ENCODE data around the gene RFX4. TPM values are rescaled to one million over a fixed set of nuclear protein-coding genes. Genes with fewer than 3 reads are reported as not detected.

Gene RFX4
- total RNA-seq, 2 experiments from 2014 or later = not detected

DNA sequence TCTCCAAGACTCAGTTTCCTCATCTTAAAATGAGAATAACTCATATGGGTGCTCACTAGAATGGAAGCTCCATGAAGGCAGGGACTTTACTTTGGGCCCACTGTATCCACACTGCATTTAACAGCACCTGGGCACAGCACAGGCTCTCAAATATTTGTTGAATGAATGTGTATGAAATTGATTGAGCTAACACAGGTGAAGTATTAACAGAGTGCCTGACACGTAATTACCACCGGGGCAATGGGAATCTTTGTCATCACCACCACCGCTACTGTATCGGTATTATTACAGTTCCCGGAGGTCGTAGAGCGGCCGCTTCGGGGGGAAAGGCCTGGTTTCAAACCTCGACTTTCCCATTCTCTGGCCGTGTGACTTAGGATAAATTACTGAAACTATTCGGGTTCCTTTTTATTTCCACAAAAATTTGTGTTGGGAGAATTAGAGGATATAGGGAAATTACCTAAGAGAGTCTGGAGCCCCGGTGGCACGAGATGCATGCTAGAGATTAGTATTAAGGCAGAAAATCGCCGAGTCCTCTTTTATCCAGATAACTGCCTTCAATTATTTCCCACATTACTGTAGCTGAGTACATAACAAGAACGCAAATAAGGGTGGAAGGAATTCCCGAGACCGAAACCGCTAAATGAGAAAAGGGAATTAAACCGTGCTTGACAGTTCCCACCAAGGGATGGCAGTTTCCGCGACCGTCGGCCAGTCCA is 190.6 kb downstream of the RFX4 start:
- Mint-ChIP-seq H3K4me3 (peak overlapping the region; percentile 98), H3K36me3 (ENCODE audit: low read depth) (peaks cover 5% of the 10 kb centered on the region), H3K27me3 (no peaks in the 10 kb centered on the region), H3K27ac (peak overlapping the region; percentile 99), H3K4me1 (ENCODE audit: low read depth) (peaks cover 36% of the 10 kb centered on the region), H3K9me3 (no peaks in the 10 kb centered on the region)
- POLR2A ChIA-PET = interaction anchor here (1.0 to 1.2 kb wide), 2 partner anchors 10 to 20 kb away, joined by 3 read pairs; no protein-coding TSS in a partner anchor
- CTCF ChIA-PET = interaction anchor here (1.5 kb wide), 2 partner anchors 11 to 37 kb away, joined by 3 to 5 read pairs; no protein-coding TSS in a partner anchor
- no peak for ATAC-seq
- TF ChIP-seq CTCF (IDR thresholded peaks at IDR 0.05) = no peak
- intact Hi-C loops (cut with micrococcal nuclease) = no loop called here
- DNase-seq = no peak

DNA sequence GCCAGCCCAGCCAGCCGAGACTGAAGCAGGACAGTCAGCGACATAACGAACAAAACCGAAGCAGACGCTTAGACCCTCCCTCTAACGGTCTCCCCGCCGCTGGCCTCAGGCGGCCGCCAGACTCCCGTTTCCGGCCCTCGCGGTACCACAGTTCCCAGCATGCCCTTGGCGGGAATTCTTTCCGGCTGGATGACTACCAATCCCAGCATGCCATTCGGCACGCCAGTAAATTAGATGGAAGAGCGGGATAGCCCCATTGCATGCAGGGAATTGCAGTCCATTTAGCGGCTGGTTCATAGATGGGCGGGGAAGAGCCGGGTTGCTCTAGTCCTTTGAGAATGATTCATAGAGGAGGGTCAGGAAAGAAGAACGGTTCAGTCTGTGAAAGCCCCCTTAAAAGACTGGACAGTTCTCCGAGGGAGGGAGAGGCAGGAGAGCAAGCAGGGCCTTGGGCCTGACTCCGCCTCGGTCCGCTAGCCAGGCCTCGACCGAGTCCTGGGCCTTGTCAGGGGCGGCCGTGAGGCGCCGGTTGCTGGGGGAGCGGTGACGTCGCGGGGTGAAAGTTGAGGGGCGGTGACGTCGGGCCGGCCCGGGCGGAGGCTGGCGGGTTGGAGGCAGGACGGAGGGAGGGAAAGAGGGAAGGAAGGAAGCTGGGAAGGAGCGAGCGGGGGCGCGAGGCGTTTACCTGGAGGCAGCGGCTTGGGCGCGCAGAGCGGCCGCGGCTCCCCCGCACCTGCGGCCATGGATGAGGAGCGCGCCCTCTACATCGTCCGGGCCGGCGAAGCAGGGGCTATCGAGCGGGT is 191.4 kb downstream of the RFX4 start, which contains the start of gene RIC8B:
Gene RIC8B, plus strand, starts transcription at position 678 of the 803 bp plus-strand sequence. Its CDS starts 64 bp downstream, at position 742.
- H3K9me3 Mint-ChIP-seq = no peaks in the 10 kb centered on the region
- H3K4me3 Mint-ChIP-seq = peak within 1 kb of the TSS; percentile 98
- H3K4me1 Mint-ChIP-seq (ENCODE audit: low read depth) = peaks cover 32% of the 10 kb centered on the region
- peak; percentile 85 for DNase-seq
- TF ChIP-seq CTCF (IDR thresholded peaks at IDR 0.05) = no peak
- CTCF ChIA-PET = interaction anchor here (1.1 kb wide), 1 partner anchor 35 kb away, joined by 3 read pairs; no protein-coding TSS in a partner anchor
- peak; percentile 91 for ATAC-seq
- intact Hi-C loops (cut with micrococcal nuclease) = no loop called here
- peak within 1 kb of the TSS; percentile 99 for H3K27ac Mint-ChIP-seq
- H3K27me3 Mint-ChIP-seq = no peaks in the 10 kb centered on the region
- POLR2A ChIA-PET = interaction anchor here (1.0 to 1.9 kb wide), 5 partner anchors 16 to 60 kb away, joined by 3 to 6 read pairs (median 3); no protein-coding TSS in a partner anchor
- H3K36me3 Mint-ChIP-seq (ENCODE audit: low read depth) = peaks cover 5% of the 10 kb centered on the region

GRCh38 chr12:106774808-106775524 is 192.2 kb downstream of the RFX4 start:
- no peak for TF ChIP-seq CTCF (IDR thresholded peaks at IDR 0.05)
- peak; percentile 22 for ATAC-seq
- H3K27ac Mint-ChIP-seq = peak overlapping the region; percentile 99
- H3K4me3 Mint-ChIP-seq = peak overlapping the region; percentile 98
- peaks cover 5% of the 10 kb centered on the region for H3K36me3 Mint-ChIP-seq (ENCODE audit: low read depth)
- peak; percentile 41 for DNase-seq
- intact Hi-C loops (cut with micrococcal nuclease) = no loop called here
- no peaks in the 10 kb centered on the region for H3K27me3 Mint-ChIP-seq
- CTCF ChIA-PET = interaction anchor here (1.0 to 1.8 kb wide), 6 partner anchors 9 to 418 kb away, joined by 3 to 5 read pairs (median 3); no protein-coding TSS in a partner anchor
- POLR2A ChIA-PET = interaction anchor here (0.6 to 1.9 kb wide), 8 partner anchors 10 to 146 kb away, joined by 3 to 6 read pairs (median 3); no protein-coding TSS in a partner anchor
- H3K4me1 Mint-ChIP-seq (ENCODE audit: low read depth) = peaks cover 35% of the 10 kb centered on the region
- no peaks in the 10 kb centered on the region for H3K9me3 Mint-ChIP-seq

DNA sequence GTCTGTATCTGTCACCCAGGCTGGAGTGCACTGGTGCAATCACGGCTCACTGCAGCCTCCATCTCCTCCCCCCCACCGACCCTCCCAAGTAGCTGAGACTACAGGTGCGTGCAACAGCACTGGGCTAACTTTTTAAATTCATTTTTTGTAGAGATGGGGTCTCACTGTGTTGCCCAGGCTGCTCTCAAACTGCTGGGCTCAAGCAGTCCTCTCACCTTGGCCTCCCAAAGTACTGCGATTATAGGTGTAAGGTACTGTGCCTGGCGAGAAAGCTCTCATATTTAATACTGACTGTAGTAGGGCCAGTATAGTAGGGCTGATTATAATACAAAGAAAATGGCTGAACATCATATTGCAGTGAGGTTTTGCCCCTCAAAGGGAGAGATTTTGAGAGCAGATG is 194.1 kb downstream of the RFX4 start:
- DNase-seq (no peak), ATAC-seq (no peak)
- Mint-ChIP-seq H3K27me3 (no peaks in the 10 kb centered on the region), H3K9me3 (no peaks in the 10 kb centered on the region), H3K27ac (no peak overlapping the region), H3K4me3 (no peak overlapping the region), H3K4me1 (ENCODE audit: low read depth) (peaks cover 37% of the 10 kb centered on the region), H3K36me3 (ENCODE audit: low read depth) (peaks cover 5% of the 10 kb centered on the region)
- intact Hi-C loops (cut with micrococcal nuclease) = no loop called here
- no peak for TF ChIP-seq CTCF (IDR thresholded peaks at IDR 0.05)
- POLR2A ChIA-PET = no interaction called here
- CTCF ChIA-PET = interaction anchor here (1.8 kb wide), 1 partner anchor 8 kb away, joined by 5 read pairs; no protein-coding TSS in a partner anchor
